Sigmoid colon (tissue), 4 donors: Measurements from ENCODE around the gene RAB39A.

Experiments
- CTCF ChIP-seq, 4 experiments: fragments of 450-650 bp in 3 of 4; fragments of 200-600 bp in 1 of 4; IDR thresholded peaks; one replicate each; pipeline ENCODE4 v1.5.1; 2016 to 2019; ENCODE audit warnings: antibody characterized with exemption in 4 of 4, mild to moderate bottlenecking in 3 of 4, moderate library complexity in 2 of 4
- EP300 ChIP-seq, 4 donors: sonication (generic); formaldehyde crosslinking; IDR thresholded peaks; one replicate each; pipeline ENCODE4 v1.6.1; 2017; ENCODE audit warnings: antibody characterized with exemption in 4 of 4
- POLR2A ChIP-seq, 2 donors: fragments of 450-650 bp; IDR thresholded peaks; one replicate each; pipeline ENCODE4 v1.6.1; 2016; ENCODE audit warnings: antibody characterized with exemption in 2 of 2, mild to moderate bottlenecking in 2 of 2, moderate library complexity in 2 of 2
- POLR2AphosphoS5 ChIP-seq, 4 donors: sonication (generic); formaldehyde crosslinking; IDR thresholded peaks; one replicate each; pipeline ENCODE4 v1.6.1; 2017; ENCODE audit warnings: antibody characterized with exemption in 4 of 4

DNA sequence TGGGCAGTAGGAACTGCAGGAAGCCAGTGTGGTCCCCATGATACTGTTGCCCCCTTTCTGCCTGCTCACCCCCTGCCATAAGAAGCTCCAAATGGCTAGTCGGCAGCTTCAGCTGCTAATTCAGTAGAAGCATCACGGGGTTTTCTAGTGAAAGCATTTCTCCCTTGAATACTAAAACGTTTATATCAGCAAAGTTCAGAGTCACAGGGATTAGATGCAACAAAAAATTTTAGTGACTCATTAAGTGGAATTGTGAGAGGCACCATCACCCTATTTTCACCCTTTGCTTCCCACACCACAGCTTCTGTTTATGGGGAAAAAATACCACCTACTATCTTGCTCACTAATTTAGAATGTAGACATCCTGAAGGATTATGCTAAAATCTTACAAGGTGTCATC is 25.2 kb downstream of the RAB39A start:
- no peak for TF ChIP-seq CTCF (IDR thresholded peaks at IDR 0.05)
- no peak for TF ChIP-seq POLR2AphosphoS5 (IDR thresholded peaks at IDR 0.05)
- no peak for TF ChIP-seq POLR2A (IDR thresholded peaks at IDR 0.05)
- no peak for TF ChIP-seq EP300 (IDR thresholded peaks at IDR 0.05)
